Stomach (tissue), 9 donors: ENCODE measurements around the gene PIEZO2. TPM values are rescaled to one million over a fixed set of nuclear protein-coding genes. Genes with fewer than 3 reads are reported as not detected.

Experiments used
- DNase-seq, 2 donors: peaks; one replicate each; pipeline versions ENCODE4 v3.0.0 to v3.0.0-alpha.2; 2013 to 2019
- H3K27ac ChIP-seq, 5 donors: fragments of 200-600 bp in 4 of 5; sonication (generic) in 4 of 5; one replicate each; pipeline ENCODE4 v1.5.1; 2013 to 2019; ENCODE audit warnings: mild to moderate bottlenecking in 1 of 5, moderate library complexity in 1 of 5
- H3K27me3 ChIP-seq, 3 donors: fragments of 200-600 bp; sonication (generic); one replicate each; pipeline ENCODE4 v1.5.1; 2017 to 2019; ENCODE audit warnings: mixed run types in 1 of 3
- H3K36me3 ChIP-seq, 4 donors: fragments of 200-600 bp; sonication (generic); 1 replicate in 3 of 4; 2 replicates in 1 of 4; pipeline ENCODE4 v1.5.1; 2016 to 2019
- H3K4me1 ChIP-seq, 4 donors: fragments of 200-600 bp; sonication (generic); one replicate each; pipeline ENCODE4 v1.5.1; 2016 to 2019
- H3K4me3 ChIP-seq, 4 donors: fragments of 200-600 bp; sonication (generic) in 3 of 4; one replicate each; pipeline ENCODE4 v1.5.1; 2016 to 2019; ENCODE audit warnings: mild to moderate bottlenecking in 1 of 4
- H3K9me3 ChIP-seq, 4 donors: fragments of 200-600 bp; sonication (generic); one replicate each; pipeline ENCODE4 v1.5.1; 2016 to 2019
- EP300 ChIP-seq: sonication (generic); formaldehyde crosslinking; IDR thresholded peaks from one replicate; pipeline ENCODE4 v1.6.1; 2017; ENCODE audit warnings: antibody characterized with exemption
- POLR2A ChIP-seq, 4 donors: fragments of 450-650 bp; IDR thresholded peaks; one replicate each; pipeline ENCODE4 v1.6.1; 2016; ENCODE audit warnings: antibody characterized with exemption in 4 of 4, control low read depth in 2 of 4, mild to moderate bottlenecking in 1 of 4, moderate library complexity in 1 of 4
- POLR2AphosphoS5 ChIP-seq, 3 donors: sonication (generic); formaldehyde crosslinking; IDR thresholded peaks; one replicate each; pipeline ENCODE4 v1.6.1; 2016; ENCODE audit warnings: antibody characterized with exemption in 3 of 3
- WGBS, 5 donors: extraction: QIAGEN DNeasy Blood & Tissue Kit in 3 of 5; methylation state at CpG; one replicate each; pipeline versions ENCODE4 v1.1.5 to v1.1.7; 2013 to 2018; 5-methylcytosine and 5-hydroxymethylcytosine counted together
- intact Hi-C: fragments of 100-400 bp; cut with DNase I; formaldehyde crosslinking; loops from one replicate; pipeline ENCODE4 v1.15.1; 2023; ENCODE audit warnings: low total_unique reads
- polyA plus RNA-seq, 3 donors: library from polyadenylated mRNA; stranded (reverse); fragments of 200-250 nt; gene quantifications; one replicate each; pipeline ENCODE4 v1.2.3, GENCODE V29; 2013
- total RNA-seq, 5 donors: library from RNA; depleted of rRNA; stranded (reverse); fragments of >200 nt; gene quantifications; one replicate each; pipeline versions ENCODE4 v1.1.0 to v1.2.3, GENCODE V29; 2014 to 2016
- TF ChIP-seq, protein P1 (sequence below), 7 experiments: fragments of 450-650 bp in 4 of 7; fragments of 200-600 bp in 3 of 7; sonication (generic) in 3 of 7; IDR thresholded peaks; one replicate each; pipeline ENCODE4 v1.5.1; 2016 to 2019; ENCODE audit warnings: antibody characterized with exemption in 7 of 7, control low read depth in 2 of 7, mild to moderate bottlenecking in 1 of 7
- donor health status: healthy with polysubstance abuse.
- donor health status: Bipolar disorder and iron deficiency.
- donor health status: healthy.

Gene PIEZO2
- total and polyA plus RNA-seq, 8 donors: 0.30 to 45.3 (median 2.5) TPM

DNA sequence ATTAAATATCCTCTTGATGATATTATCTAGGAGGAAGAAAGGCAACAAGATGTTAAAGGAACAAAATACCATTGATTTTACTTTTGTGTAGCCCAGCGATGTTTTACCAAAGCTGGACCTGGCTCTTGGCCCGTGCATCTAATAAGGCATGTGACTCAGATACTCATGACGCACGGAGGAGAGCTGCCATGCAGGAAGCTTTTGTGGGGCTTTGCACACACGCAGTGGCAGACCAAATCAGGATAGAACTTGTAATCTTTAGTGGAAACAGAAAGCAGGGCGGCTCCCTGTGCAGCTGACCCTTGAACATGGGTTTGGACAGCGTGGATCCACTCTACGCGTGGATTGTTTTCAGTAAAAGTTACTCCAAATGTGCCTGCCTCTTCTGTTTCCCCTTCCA is 433.6 kb downstream of the PIEZO2 start:
- Histone ChIP-seq H3K4me3 (no peak overlapping the region), H3K9me3 (no peaks in the 10 kb centered on the region), H3K4me1 (no peaks in the 10 kb centered on the region), H3K27ac (no peak overlapping the region), H3K27me3 (no peaks in the 10 kb centered on the region), H3K36me3 (no peaks in the 10 kb centered on the region)
- no peak for DNase-seq
- 44 to 58% (median 53%) methylated on average over 9 of the region's 9 CpGs for WGBS, 5 donors
- intact Hi-C loops: no loop called here
- TF ChIP-seq, protein P1, sequence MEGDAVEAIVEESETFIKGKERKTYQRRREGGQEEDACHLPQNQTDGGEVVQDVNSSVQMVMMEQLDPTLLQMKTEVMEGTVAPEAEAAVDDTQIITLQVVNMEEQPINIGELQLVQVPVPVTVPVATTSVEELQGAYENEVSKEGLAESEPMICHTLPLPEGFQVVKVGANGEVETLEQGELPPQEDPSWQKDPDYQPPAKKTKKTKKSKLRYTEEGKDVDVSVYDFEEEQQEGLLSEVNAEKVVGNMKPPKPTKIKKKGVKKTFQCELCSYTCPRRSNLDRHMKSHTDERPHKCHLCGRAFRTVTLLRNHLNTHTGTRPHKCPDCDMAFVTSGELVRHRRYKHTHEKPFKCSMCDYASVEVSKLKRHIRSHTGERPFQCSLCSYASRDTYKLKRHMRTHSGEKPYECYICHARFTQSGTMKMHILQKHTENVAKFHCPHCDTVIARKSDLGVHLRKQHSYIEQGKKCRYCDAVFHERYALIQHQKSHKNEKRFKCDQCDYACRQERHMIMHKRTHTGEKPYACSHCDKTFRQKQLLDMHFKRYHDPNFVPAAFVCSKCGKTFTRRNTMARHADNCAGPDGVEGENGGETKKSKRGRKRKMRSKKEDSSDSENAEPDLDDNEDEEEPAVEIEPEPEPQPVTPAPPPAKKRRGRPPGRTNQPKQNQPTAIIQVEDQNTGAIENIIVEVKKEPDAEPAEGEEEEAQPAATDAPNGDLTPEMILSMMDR (IDR thresholded peaks at IDR 0.05): no peak
- TF ChIP-seq POLR2AphosphoS5 (IDR thresholded peaks at IDR 0.05) (no peak), EP300 (no peak), POLR2A (IDR thresholded peaks at IDR 0.05) (no peak)

DNA sequence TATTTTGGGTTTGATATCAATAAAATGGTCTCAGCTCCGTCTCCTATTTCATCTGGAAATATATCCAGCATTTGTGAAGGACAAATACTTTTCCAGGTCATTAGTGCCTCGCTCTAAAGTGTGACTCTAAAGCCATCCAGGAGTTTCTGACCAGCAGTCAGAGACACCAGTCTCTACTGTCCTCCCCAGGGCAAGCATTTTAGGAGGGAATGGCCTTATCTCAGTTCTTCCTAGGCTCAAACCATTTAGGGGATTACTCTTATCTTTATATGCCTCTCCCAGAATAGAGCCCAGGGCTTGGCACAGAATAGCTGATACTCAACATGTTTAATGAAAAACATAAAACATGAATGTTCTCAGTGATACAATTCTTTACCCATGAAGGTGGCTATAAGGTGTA is 436.0 kb downstream of the PIEZO2 start:
- intact Hi-C loops: no loop called here
- H3K36me3 ChIP-seq: no peaks in the 10 kb centered on the region
- WGBS, 5 donors: 46 to 76% (median 75%) methylated on average over 2 of the region's 2 CpGs

DNA sequence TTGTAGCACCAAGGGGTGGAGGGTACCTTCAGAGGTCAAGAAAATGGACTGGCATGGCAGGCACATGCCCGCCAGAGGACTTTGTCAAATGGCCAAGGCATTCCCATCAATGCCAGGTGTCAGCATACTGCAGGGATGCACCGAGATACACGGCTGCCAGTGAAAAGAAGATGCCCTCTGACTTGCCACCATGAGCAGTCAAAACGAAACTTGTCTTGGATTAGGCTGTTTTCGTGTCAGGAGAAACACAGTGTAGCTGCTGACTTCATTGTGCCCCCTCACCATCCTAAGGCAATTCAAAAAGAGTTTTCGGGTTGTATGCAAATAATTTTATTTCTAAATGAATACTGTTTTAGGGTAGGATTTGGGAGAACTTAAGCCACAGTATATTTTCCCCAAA is 442.1 kb downstream of the PIEZO2 start:
- TF ChIP-seq POLR2A (IDR thresholded peaks at IDR 0.05) (no peak), POLR2AphosphoS5 (IDR thresholded peaks at IDR 0.05) (no peak), EP300 (no peak)
- TF ChIP-seq, protein P1 (IDR thresholded peaks at IDR 0.05): no peak
- intact Hi-C loops: no loop called here
- H3K36me3 ChIP-seq: no peaks in the 10 kb centered on the region

More for the DNA sequence above, 436.0 kb downstream of the PIEZO2 start:
- Histone ChIP-seq H3K4me1 (no peaks in the 10 kb centered on the region), H3K27ac (no peak overlapping the region), H3K27me3 (no peaks in the 10 kb centered on the region), H3K4me3 (no peak overlapping the region), H3K9me3 (no peaks in the 10 kb centered on the region)
- no peak for DNase-seq
- TF ChIP-seq EP300: no peak
- TF ChIP-seq, protein P1 (IDR thresholded peaks at IDR 0.05): no peak
- TF ChIP-seq POLR2A (IDR thresholded peaks at IDR 0.05): no peak
- TF ChIP-seq POLR2AphosphoS5 (IDR thresholded peaks at IDR 0.05): no peak

DNA sequence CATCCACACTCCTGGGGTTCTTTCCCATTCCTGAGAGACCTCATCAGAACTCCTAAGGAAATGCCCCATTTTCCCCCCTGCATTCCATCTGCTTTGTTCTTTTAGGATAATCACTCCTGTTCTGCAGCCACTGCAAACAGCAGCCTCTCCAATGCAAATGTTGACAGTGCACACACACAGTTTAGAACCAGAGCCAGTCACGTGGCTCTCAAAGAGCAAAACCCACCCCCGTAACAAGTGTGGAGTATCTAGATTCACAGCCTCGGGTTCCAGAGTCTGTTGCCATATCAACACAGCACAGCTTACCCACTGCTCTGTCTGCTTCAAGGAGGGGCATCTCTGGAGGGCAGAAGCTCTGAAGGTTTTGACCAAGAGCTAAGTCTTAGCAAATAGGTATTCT is 443.6 kb downstream of the PIEZO2 start:
- H3K36me3 ChIP-seq: no peaks in the 10 kb centered on the region
- H3K27ac ChIP-seq: no peak overlapping the region
- intact Hi-C loops: no loop called here
- H3K9me3 ChIP-seq: no peaks in the 10 kb centered on the region
- DNase-seq: no peak
- TF ChIP-seq, protein P1 (IDR thresholded peaks at IDR 0.05): no peak
- no peak for TF ChIP-seq EP300
- no peak for TF ChIP-seq POLR2AphosphoS5 (IDR thresholded peaks at IDR 0.05)
- TF ChIP-seq POLR2A (IDR thresholded peaks at IDR 0.05): no peak
- H3K4me1 ChIP-seq: peaks cover 0 to 4% (median 0%) of the 10 kb centered on the region in 4 donors
- 20 to 44% (median 38%) methylated on average over 3 of the region's 3 CpGs for WGBS, 5 donors
- H3K27me3 ChIP-seq: no peaks in the 10 kb centered on the region
- H3K4me3 ChIP-seq: no peak overlapping the region

More for the DNA sequence above, 442.1 kb downstream of the PIEZO2 start:
- DNase-seq: no peak
- Histone ChIP-seq H3K4me1 (peaks cover 0 to 4% (median 0%) of the 10 kb centered on the region in 4 donors), H3K27me3 (no peaks in the 10 kb centered on the region), H3K4me3 (no peak overlapping the region), H3K27ac (no peak overlapping the region), H3K9me3 (no peaks in the 10 kb centered on the region)
- 79 to 90% (median 84%) methylated on average over 6 of the region's 6 CpGs for WGBS, 5 donors
